KOPT-K1 (cell line): ENCODE data around the gene ANKS4B.
"Not testable (repeated sequence)": the region's sequence is repeated elsewhere in the genome, so short reads cannot be mapped to it uniquely, and the experiment has no call there.

ENCODE experiments used
- H3K27ac ChIP-seq: fragments of 200-600 bp; sonication (generic); 2 replicates; pipeline ENCODE4 v1.5.1; 2016; ENCODE audit warnings: antibody characterized with exemption, mild to moderate bottlenecking, low read depth, low read length; ENCODE audit not compliant: poor library complexity, severe bottlenecking
- H3K36me3 ChIP-seq: fragments of 200-600 bp; sonication (generic); 2 replicates; pipeline ENCODE4 v1.5.1; 2017; ENCODE audit warnings: antibody characterized with exemption, mild to moderate bottlenecking, low read length, moderate library complexity; ENCODE audit not compliant: insufficient read depth
- H3K9me3 ChIP-seq: fragments of 200-600 bp; sonication (generic); 2 replicates; pipeline ENCODE4 v1.5.1; 2017; ENCODE audit warnings: antibody characterized with exemption, low read length, mild to moderate bottlenecking; ENCODE audit not compliant: insufficient read depth, poor library complexity, severe bottlenecking

The ANKS4B gene

DNA sequence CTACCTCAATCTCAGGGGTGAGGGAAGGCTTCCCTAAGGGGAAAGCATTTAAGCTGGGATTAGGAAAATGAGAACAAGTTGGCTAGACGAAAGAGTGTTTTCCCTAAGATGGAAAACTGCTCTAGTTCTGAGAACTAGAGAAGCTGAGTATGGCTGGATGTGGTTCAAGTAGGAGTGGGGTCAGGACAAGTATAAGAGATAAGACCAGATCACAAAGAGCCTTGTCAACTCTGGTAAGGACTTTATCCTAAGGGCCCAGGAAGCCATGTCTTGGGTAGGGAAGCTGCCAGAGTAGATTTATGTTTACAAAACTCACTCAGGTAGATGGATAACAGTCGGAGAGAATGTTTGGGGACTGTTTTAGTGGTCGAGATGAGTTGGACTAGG is 1.7 kb downstream of the ANKS4B start:
- Histone ChIP-seq H3K27ac (no peak overlapping the region), H3K36me3 (no peaks in the 10 kb centered on the region), H3K9me3 (no peaks in the 10 kb centered on the region)

DNA sequence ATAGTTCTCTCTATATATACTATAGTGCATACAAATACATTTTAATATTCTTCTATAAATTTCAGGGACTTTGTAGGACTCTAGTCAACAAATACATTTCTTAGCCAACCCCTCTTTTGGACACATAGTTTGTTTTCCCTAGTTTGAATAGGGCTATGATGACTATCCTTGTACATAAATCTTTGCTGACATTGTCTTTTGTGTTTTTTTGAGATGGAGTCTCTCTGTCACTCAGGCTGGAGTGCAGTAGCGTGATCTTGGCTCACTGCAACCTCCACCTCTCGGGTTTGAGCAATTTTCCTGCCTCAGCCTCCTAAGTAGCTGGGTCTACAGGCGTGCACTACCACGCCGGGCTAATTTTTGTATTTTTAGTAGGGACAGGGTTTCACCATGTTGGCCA is 3.3 kb downstream of the ANKS4B start:
- Histone ChIP-seq H3K36me3 (no peaks in the 10 kb centered on the region), H3K9me3 (no peaks in the 10 kb centered on the region), H3K27ac (no peak overlapping the region)

DNA sequence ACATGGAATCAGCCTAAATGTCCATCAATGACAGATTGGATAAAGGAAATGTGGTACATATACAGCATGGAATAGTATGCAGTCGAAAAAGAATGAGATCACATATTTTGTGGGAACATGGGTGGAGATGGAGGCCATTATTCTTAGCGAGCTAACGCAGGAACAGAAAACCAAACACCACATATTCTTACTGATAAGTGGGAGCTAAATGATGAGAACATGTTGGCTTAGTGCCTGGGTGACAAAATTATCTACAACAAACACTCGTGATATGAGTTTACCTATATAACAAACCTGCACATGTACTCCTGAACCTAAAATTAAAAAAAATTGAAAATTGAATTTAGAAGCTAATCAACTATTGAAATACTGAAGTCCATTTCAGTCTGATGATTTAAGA is 6.1 kb downstream of the ANKS4B start:
- Histone ChIP-seq H3K36me3 (no peaks in the 10 kb centered on the region), H3K27ac (no peak overlapping the region), H3K9me3 (no peaks in the 10 kb centered on the region)

DNA sequence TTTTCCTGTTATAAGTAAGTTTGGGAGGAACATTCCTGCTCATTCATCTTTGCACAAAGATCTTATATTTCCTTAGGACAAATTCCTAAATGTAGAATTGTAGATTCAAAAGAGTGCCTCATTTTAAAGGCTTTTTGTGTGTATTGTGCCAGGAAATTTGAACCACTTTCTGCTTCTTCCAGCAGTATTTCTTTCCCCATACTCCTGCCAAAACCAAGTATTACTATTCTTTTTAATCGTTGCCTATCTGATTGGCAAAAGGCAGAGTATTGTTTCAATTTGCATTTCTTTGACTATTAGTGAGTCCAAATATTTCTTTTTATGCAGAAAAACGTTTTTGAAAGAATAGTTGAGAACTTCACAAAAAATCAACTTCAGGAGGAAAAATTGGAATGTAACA is 9.3 kb downstream of the ANKS4B start:
- Histone ChIP-seq H3K27ac (no peak overlapping the region), H3K9me3 (no peaks in the 10 kb centered on the region), H3K36me3 (no peaks in the 10 kb centered on the region)

DNA sequence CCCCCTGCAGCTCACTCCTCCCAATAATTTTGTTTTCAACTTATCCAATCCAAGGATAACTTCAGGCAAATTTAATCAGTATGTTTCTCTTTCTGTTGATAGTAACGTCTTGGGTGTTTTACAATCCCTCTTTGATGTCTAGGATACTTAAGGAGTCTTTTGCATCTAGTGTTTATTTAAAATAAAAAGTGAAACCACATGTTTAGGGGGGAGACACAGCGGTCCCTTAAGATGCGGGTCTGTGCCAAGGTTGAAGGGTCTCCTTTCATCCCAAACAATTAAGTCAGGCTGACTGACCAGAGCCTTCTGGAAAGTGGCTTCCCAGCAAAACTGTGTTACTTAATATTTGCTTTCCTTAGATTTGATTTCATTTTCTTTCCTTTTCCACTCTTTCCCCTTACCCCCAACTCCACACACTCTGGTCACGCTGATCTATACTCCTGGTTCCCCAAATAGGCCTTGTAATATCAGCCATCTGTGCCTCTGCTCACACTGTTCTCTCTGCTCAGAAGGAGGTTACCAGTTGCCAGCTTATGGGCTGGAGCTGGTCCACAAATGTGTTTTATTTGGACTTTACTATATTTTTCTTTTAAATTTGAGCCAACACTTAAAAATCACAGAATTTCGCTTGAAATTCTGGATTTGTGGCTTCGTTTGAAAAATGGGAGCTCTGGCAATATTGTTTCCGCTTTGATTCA is 11.2 kb downstream of the ANKS4B start:
- H3K36me3 ChIP-seq: no peaks in the 10 kb centered on the region
- H3K9me3 ChIP-seq: no peaks in the 10 kb centered on the region
- no peak overlapping the region for H3K27ac ChIP-seq

DNA sequence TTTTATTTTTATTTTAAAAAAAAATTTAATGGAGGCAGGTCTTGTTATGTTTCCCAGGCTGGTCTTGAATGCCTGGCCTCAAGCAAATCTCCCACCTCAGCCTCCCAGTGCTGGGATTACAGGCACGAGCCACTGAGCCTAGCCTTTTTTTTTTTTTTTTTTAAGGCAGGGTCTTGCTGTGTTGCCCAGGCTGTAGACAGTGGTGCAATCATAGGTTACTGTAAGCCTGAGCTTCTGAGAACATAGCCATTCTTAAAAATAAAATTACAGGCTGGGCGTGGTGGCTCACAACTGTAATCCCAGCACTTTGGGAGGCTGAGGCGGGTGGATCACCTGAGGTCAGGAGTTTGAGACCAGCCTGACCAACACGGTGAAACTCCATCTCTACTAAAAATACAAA is 14.7 kb downstream of the ANKS4B start:
- H3K9me3 ChIP-seq, H3K36me3 ChIP-seq, H3K27ac ChIP-seq: not testable (repeated sequence)

DNA sequence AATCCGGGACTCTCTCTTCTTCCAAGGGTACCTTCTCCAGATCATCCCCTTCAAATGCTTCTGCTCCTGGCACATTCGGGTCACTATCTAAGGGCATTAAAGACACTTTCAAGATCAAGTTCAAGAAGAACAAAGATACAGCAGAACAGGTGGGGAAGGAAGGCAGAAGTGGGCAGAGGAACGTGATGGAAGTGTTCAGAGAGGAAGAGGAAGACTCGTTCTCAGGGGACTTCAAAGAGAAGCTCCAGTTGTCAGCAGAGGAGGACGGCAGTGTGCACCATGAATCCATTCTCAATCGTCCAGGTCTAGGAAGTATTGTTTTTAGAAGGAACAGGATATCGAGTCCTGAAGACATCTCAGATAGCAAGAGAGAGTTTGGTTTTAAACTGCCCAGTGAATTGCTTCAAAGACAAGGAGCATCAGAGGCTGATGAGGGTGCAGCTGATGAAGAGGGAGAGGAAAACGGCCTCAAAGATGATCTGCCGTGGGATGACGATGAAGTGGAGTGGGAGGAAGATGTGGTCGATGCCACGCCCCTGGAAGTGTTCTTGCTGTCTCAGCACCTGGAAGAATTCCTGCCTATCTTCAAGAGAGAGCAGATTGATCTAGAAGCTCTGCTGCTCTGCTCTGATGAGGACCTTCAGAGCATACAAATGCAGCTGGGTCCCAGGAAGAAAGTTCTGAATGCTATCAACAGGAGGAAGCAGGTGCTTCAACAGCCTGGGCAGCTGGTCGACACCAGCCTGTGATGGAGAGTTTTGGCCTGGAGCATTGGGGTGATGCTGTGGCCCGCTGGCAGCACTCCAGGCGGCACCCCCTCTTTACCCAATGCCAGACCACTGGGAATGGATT is 16.8 kb downstream of the ANKS4B start:
- Histone ChIP-seq H3K9me3 (no peaks in the 10 kb centered on the region), H3K36me3 (no peaks in the 10 kb centered on the region), H3K27ac (no peak overlapping the region)

DNA sequence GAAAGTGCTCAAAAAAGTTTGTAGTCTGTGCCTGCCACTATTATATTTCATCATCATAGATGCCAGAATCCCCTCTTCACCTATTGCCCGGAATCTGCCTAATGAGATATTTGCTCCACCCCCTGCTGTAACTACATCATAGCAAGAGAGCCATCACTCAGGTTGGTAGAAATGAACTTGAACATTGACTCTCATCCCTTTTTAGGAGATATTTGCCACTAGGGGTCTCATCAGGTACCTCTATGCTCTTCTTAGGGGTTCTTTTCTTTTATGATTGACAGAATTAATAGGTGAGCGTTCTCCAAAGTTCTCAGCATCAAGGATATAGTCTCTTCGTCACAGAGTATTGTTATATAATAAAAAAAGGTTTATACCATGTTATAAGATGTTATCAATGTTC is 20.0 kb downstream of the ANKS4B start:
- no peak overlapping the region for H3K27ac ChIP-seq
- H3K9me3 ChIP-seq: no peaks in the 10 kb centered on the region
- no peaks in the 10 kb centered on the region for H3K36me3 ChIP-seq

DNA sequence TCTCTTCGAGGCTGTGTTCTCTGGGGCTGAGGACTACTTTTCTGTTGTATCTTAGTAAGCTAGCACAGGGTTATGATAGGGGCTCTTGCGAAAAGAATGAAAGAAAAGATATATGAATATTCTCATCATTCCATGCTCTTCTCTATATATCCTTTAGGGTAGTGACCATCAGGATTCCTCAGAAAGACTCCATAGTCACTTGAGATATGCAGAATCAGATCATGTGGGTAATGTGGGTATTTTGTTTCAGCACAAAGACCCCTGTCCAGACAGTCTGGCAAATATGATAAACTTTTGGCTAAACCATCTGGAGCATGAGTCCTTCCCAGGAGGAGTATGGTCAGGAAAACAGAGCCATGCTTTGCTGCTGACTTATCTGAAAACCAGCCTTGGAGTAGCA is 23.1 kb downstream of the ANKS4B start:
- Histone ChIP-seq H3K9me3 (no peaks in the 10 kb centered on the region), H3K27ac (no peak overlapping the region), H3K36me3 (no peaks in the 10 kb centered on the region)

DNA sequence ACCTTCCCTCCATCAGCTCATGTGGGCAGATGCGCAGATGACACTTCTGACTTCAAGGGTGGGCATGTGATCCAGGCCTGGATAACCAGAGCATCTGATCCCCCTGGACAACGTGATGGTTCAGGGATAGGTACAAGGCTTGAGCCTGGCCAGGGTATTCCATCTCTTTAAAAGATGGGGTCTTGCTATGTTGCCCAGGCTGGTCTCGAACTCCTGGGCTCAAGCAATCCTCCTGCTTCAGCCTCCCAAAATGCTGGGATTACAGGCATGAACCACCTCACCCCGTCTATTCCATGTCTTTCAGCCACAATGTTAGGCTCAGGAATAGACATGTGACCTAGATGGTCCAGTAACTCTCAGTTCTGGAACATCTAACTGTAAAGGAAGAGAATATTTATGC is 23.8 kb downstream of the ANKS4B start:
- H3K9me3 ChIP-seq: no peaks in the 10 kb centered on the region
- no peak overlapping the region for H3K27ac ChIP-seq
- H3K36me3 ChIP-seq: no peaks in the 10 kb centered on the region

DNA sequence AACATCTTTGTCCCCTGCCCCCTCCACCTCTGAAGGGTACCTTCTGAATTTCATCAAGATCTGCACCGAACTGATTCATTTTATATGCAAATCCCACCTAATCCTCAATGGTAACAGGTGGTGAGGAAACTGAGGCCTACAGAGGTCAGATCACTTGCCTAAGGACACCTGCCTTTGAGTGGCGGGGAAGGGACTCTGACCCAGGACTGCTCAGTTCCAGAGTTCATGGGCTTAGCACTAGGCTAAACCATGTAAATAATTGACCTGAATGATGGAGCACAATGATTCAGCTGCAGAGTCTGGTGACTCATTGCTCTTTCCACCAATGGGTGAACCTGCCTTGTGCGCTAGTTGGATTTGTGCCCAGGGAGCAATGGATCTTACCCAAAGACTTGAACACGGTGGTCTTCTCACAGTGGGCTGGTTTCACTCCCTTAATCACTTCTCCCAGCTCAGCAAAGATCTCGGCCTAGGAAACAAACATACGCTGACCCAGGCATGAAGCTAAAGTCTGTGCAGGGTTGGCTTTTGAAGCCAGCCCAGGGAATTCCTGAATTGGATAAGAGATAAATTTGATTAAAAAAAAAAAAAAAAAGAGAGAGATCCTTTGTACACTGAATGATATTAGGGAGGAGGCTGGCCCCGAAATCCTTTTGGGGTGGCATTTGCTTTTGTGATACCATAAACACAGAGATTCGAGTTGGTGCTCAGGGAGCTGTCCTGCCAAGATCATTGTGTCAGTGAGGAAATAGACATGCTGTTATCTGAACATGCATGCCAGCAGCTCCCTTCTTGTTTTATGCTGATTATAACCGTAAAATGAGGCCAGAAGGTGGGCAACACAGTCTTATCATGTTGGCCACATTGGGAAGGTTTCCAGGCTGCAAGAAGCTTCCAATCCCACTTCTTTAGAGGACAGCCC is 27.6 kb downstream of the ANKS4B start:
- Histone ChIP-seq H3K27ac (no peak overlapping the region), H3K36me3 (no peaks in the 10 kb centered on the region), H3K9me3 (no peaks in the 10 kb centered on the region)

DNA sequence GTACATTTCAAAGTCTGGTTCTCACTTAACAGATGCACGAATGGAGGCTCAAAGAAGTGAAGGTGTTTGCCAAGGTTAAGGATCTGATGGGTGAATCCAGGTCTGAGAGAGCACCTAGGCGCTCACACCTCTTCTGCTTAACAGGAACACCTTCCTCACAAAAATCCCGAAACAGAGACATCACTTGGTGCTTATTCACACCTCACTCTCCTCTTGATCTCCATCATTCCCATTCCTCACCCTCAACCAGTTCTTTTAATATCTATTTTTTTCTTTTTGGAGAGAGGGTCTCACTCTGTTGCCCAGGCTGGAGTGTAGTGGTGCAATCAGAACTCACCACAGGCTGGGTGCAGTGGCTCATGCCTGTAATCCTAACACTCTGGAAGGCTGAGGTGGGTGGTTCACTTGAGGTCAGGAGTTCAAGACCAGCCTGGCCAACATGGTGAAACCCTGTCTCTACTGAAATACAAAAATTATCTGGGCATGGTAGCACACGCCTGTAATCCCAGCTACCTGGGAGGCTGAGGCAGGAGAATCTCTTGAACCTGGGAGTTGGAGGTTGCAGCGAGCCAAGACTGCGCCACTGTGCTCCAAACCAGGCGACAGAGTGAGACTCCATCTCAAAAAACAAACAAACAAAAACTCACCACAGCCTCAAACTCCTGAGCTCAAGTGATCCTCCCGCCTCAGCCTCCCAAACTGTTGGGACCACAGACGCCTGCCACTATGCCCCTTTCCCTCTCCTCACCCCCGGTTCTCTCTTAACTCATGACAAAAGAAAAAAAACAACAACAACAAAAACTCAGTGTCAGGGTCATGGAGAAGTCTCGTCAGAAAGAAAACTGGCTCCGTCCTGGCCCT is 29.5 kb downstream of the ANKS4B start:
- Histone ChIP-seq H3K27ac (no peak overlapping the region), H3K9me3 (no peaks in the 10 kb centered on the region), H3K36me3 (no peaks in the 10 kb centered on the region)

DNA sequence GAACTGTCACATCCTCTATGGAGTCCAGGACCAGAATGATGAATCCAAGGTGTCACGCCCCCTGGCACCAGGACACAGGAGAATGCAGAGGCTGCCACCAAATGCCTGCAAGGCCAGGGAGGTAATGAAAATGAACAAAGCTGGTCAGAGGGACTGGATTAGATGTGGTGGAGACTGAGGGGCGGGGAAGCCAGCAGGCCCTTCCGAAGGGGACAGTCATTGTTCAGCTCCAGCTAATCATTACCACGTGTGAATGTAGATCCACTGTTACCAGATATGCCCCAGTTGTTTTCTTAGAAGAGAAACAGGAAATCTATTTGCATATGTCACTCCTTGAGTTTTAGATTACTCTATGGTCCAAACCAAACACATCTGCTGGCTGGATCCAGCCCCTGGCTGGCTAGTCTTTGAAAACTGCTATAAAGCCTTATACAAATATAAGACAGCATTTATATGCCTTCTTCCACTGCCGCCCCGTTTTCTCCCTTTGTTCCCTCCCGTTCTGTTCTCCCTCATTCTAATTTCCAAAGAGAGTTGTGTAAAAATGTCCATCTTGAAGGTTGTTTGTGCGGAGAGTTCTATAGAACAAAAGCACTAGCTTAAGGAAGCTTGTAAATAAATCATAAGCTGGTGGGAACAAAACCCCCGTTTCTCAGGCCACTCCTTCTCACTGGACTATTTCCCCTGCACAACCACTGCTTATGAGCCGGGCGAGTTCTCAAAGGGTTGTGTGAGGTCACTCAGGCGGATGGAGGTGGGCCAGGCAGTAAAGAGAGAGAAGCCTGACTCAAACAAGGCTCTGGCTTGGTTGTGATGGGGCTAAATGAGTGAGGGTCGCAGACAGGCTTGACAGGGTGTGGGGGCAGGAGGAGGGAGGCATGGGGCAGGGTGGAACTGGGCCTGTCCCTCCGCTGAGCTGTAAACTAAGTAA is 30.4 kb downstream of the ANKS4B start:
- H3K9me3 ChIP-seq: no peaks in the 10 kb centered on the region
- H3K36me3 ChIP-seq: no peaks in the 10 kb centered on the region
- no peak overlapping the region for H3K27ac ChIP-seq
